Neural cell (in vitro differentiated cells): ENCODE results near the gene C12orf42. TPM values are rescaled to one million over a fixed set of nuclear protein-coding genes. Genes with fewer than 3 reads are reported as not detected.

Experiments
- H2AFZ ChIP-seq: fragments of 200-600, 300-800 bp; sonication (generic), shearing (Covaris generic); 2 replicates; pipeline ENCODE4 v1.6.0; 2014; ENCODE audit warnings: low read depth, mild to moderate bottlenecking, antibody characterized with exemption, low read length, moderate library complexity
- H3F3A ChIP-seq: fragments of 200-600 bp; shearing (Covaris generic); 2 replicates; pipeline ENCODE4 v1.6.1; 2016; ENCODE audit warnings: mild to moderate bottlenecking, moderate library complexity, mixed read lengths, antibody characterized with exemption, low read length; ENCODE audit not compliant: insufficient read depth, poor library complexity, severe bottlenecking
- H3K27ac ChIP-seq: fragments of 200-600, 300-800 bp; sonication (generic), shearing (Covaris generic); 2 replicates; pipeline ENCODE4 v1.5.1; 2014; ENCODE audit warnings: mild to moderate bottlenecking, low read length, moderate library complexity
- H3K27me3 ChIP-seq: fragments of 300-800, 200-600 bp; sonication (generic), shearing (Covaris generic); 2 replicates; pipeline ENCODE4 v1.6.0; 2014; ENCODE audit warnings: mild to moderate bottlenecking, low read depth, low read length, moderate library complexity; ENCODE audit not compliant: insufficient read depth
- H3K36me3 ChIP-seq: fragments of 300-800, 200-600 bp; sonication (generic), shearing (Covaris generic); 2 replicates; pipeline ENCODE4 v1.5.1; 2014; ENCODE audit warnings: mild to moderate bottlenecking, antibody characterized with exemption, low read length, moderate library complexity; ENCODE audit not compliant: insufficient read depth
- H3K4me2 ChIP-seq: fragments of 300-800, 200-600 bp; sonication (generic), shearing (Covaris generic); 2 replicates; pipeline ENCODE4 v1.6.0; 2014; ENCODE audit warnings: mild to moderate bottlenecking, low read length
- H3K4me3 ChIP-seq: fragments of 300-800, 200-600 bp; sonication (generic), shearing (Covaris generic); 2 replicates; pipeline ENCODE4 v1.5.1; 2014; ENCODE audit warnings: mild to moderate bottlenecking, low read length, moderate library complexity
- H3K79me2 ChIP-seq: fragments of 200-600 bp; shearing (Covaris generic); replicated peaks from 2 replicates; pipeline ENCODE4 v1.6.0; 2014; ENCODE audit warnings: mild to moderate bottlenecking, low read length, moderate library complexity; ENCODE audit not compliant: insufficient read depth
- H3K9ac ChIP-seq: fragments of 300-800, 200-600 bp; sonication (generic), shearing (Covaris generic); 2 replicates; pipeline ENCODE4 v1.6.1; 2016; ENCODE audit warnings: mild to moderate bottlenecking, low read length, mixed read lengths
- H3K9me2 ChIP-seq: fragments of 200-600 bp; shearing (Covaris generic); 2 replicates; pipeline ENCODE4 v1.6.1; 2016; ENCODE audit warnings: mild to moderate bottlenecking, low read length, mixed read lengths; ENCODE audit not compliant: insufficient read depth
- H3K9me3 ChIP-seq: fragments of 200-600, 300-800 bp; sonication (generic), shearing (Covaris generic); 2 replicates; pipeline ENCODE4 v1.6.1; 2016; ENCODE audit warnings: mild to moderate bottlenecking, mixed run types, low read length, moderate library complexity, mixed read lengths
- H4K20me1 ChIP-seq: fragments of 200-600 bp; shearing (Covaris generic); 2 replicates; pipeline ENCODE4 v1.6.1; 2016; ENCODE audit warnings: mild to moderate bottlenecking, mixed run types; ENCODE audit not compliant: insufficient read depth
- EP300 ChIP-seq: fragments of 450-650 bp; conservative IDR thresholded peaks from 2 replicates; pipeline ENCODE4 v1.6.1; 2014; ENCODE audit warnings: antibody characterized with exemption, mild to moderate bottlenecking, moderate library complexity; ENCODE audit not compliant: poor library complexity, severe bottlenecking
- EZH2 ChIP-seq: fragments of 200-600, 300-800 bp; shearing (Covaris generic), sonication (generic); IDR thresholded peaks from 2 replicates; pipeline ENCODE4 v1.6.1; 2014; ENCODE audit warnings: antibody characterized with exemption, low read length, borderline replicate concordance, mild to moderate bottlenecking; ENCODE audit not compliant: insufficient read depth, poor library complexity, severe bottlenecking
- MXI1 ChIP-seq: fragments of 450-650 bp; conservative IDR thresholded peaks from 2 replicates; pipeline ENCODE4 v1.6.1; 2014; ENCODE audit warnings: antibody characterized with exemption, mild to moderate bottlenecking; ENCODE audit not compliant: poor library complexity, severe bottlenecking
- POLR2AphosphoS5 ChIP-seq: IDR thresholded peaks from 2 replicates; pipeline ENCODE4 v1.6.1; 2012
- RAD21 ChIP-seq: fragments of 450-650 bp; conservative IDR thresholded peaks from 2 replicates; pipeline ENCODE4 v1.6.1; 2014; ENCODE audit warnings: antibody characterized with exemption, mild to moderate bottlenecking, moderate library complexity
- SMC3 ChIP-seq: fragments of 450-650 bp; conservative IDR thresholded peaks from 2 replicates; pipeline ENCODE4 v1.6.1; 2014; ENCODE audit warnings: antibody characterized with exemption, mild to moderate bottlenecking, moderate library complexity; ENCODE audit not compliant: poor library complexity
- TAF1 ChIP-seq: IDR thresholded peaks from 2 replicates; pipeline ENCODE4 v1.6.1; 2012; ENCODE audit warnings: low read depth
- polyA plus RNA-seq: library from polyadenylated mRNA; depleted of rRNA; stranded (reverse); fragments of >200 nt; gene quantifications from 2 replicates; pipeline ENCODE4 v1.2.3, GENCODE V29; 2014
- TF ChIP-seq, protein P1 (sequence below): IDR thresholded peaks from 2 replicates; pipeline ENCODE4 v1.6.1; 2012; ENCODE audit warnings: borderline replicate concordance
- TF ChIP-seq, protein P2 (sequence below): fragments of 450-650 bp; IDR thresholded peaks from 2 replicates; pipeline ENCODE4 v1.5.1; 2014; ENCODE audit warnings: antibody characterized with exemption, mild to moderate bottlenecking, moderate library complexity; ENCODE audit not compliant: poor library complexity, severe bottlenecking

The C12orf42 gene
- polyA plus RNA-seq, 1 donor from 2014 or later: 0.54 TPM

DNA sequence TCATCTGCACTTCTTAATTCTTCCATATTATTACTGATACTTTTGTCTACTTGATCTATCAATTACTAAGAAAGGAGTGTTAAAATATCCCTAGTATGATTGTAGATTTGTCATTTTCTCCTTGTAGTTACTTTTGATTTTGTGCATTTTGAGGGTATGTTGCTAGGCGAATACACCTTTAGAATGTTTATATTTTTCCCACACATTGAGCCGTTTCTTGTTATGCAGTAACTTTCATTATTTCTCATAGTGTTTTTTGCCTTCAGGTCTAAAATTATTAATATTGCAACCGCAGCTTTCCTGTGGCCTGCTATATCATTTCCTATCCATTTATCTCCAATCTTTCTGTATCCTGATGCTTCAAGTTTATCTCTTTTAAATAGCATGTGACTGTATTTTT lies 44.6 kb upstream of the C12orf42 start:
- Histone ChIP-seq H3K4me3 (no peak overlapping the region), H2AFZ (no peak overlapping the region), H3K9me2 (no peaks in the 10 kb centered on the region), H3K36me3 (no peaks in the 10 kb centered on the region), H4K20me1 (no peaks in the 10 kb centered on the region), H3F3A (no peaks in the 10 kb centered on the region), H3K27ac (no peak overlapping the region), H3K79me2 (no peaks in the 10 kb centered on the region), H3K9me3 (no peaks in the 10 kb centered on the region), H3K9ac (no peak overlapping the region), H3K4me2 (no peak overlapping the region), H3K27me3 (no peaks in the 10 kb centered on the region)
- TF ChIP-seq POLR2AphosphoS5 (no peak), RAD21 (no peak), SMC3 (no peak), TAF1 (no peak), EZH2 (no peak), MXI1 (no peak), EP300 (no peak)
- TF ChIP-seq, protein P1, sequence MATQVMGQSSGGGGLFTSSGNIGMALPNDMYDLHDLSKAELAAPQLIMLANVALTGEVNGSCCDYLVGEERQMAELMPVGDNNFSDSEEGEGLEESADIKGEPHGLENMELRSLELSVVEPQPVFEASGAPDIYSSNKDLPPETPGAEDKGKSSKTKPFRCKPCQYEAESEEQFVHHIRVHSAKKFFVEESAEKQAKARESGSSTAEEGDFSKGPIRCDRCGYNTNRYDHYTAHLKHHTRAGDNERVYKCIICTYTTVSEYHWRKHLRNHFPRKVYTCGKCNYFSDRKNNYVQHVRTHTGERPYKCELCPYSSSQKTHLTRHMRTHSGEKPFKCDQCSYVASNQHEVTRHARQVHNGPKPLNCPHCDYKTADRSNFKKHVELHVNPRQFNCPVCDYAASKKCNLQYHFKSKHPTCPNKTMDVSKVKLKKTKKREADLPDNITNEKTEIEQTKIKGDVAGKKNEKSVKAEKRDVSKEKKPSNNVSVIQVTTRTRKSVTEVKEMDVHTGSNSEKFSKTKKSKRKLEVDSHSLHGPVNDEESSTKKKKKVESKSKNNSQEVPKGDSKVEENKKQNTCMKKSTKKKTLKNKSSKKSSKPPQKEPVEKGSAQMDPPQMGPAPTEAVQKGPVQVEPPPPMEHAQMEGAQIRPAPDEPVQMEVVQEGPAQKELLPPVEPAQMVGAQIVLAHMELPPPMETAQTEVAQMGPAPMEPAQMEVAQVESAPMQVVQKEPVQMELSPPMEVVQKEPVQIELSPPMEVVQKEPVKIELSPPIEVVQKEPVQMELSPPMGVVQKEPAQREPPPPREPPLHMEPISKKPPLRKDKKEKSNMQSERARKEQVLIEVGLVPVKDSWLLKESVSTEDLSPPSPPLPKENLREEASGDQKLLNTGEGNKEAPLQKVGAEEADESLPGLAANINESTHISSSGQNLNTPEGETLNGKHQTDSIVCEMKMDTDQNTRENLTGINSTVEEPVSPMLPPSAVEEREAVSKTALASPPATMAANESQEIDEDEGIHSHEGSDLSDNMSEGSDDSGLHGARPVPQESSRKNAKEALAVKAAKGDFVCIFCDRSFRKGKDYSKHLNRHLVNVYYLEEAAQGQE: no peak
- TF ChIP-seq, protein P2, sequence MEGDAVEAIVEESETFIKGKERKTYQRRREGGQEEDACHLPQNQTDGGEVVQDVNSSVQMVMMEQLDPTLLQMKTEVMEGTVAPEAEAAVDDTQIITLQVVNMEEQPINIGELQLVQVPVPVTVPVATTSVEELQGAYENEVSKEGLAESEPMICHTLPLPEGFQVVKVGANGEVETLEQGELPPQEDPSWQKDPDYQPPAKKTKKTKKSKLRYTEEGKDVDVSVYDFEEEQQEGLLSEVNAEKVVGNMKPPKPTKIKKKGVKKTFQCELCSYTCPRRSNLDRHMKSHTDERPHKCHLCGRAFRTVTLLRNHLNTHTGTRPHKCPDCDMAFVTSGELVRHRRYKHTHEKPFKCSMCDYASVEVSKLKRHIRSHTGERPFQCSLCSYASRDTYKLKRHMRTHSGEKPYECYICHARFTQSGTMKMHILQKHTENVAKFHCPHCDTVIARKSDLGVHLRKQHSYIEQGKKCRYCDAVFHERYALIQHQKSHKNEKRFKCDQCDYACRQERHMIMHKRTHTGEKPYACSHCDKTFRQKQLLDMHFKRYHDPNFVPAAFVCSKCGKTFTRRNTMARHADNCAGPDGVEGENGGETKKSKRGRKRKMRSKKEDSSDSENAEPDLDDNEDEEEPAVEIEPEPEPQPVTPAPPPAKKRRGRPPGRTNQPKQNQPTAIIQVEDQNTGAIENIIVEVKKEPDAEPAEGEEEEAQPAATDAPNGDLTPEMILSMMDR: no peak

DNA sequence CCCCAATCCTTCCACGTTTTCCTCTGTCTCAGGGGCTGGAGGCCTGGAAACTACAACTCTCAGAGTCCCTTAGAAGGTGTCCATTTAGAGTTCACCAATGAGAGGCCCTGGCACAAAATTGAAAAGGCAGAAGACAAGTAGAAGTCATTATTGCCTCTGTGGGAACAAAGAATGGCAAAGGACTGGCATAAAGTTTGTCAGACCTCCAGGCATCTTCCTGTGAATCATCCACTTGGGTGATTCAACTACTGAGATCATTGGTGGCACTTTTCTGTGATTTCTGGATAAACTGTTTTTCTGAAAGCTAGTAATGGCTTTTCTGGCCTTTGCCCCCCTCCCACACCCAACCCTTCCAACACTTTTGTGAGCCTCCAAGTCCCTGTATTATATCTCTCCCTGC lies 42.6 kb upstream of the C12orf42 start:
- H3K9me3 ChIP-seq: no peaks in the 10 kb centered on the region
- TF ChIP-seq MXI1 (no peak), POLR2AphosphoS5 (no peak), RAD21 (no peak), SMC3 (no peak), TAF1 (no peak), EZH2 (no peak)
- TF ChIP-seq, protein P2: no peak
- no peaks in the 10 kb centered on the region for H3K27me3 ChIP-seq
- no peaks in the 10 kb centered on the region for H3K36me3 ChIP-seq
- H3K4me3 ChIP-seq: no peak overlapping the region
- no peak overlapping the region for H3K4me2 ChIP-seq
- no peaks in the 10 kb centered on the region for H4K20me1 ChIP-seq
- H3K79me2 ChIP-seq: no peaks in the 10 kb centered on the region
- H3K9me2 ChIP-seq: no peaks in the 10 kb centered on the region
- no peak overlapping the region for H3K27ac ChIP-seq
- H3K9ac ChIP-seq: no peak overlapping the region
- no peak overlapping the region for H2AFZ ChIP-seq
- no peaks in the 10 kb centered on the region for H3F3A ChIP-seq
